ENCODE measurements around the gene ZCCHC8. TPM values are rescaled to one million over a fixed set of nuclear protein-coding genes. Genes with fewer than 3 reads are reported as not detected.
A peak's percentile ranks its signal among the peaks of the same experiment; 100 is the strongest.

Gene ZCCHC8
- 10 to 100 TPM; 16.6 to 58.7 (median 20.0) TPM for total RNA-seq

DNA sequence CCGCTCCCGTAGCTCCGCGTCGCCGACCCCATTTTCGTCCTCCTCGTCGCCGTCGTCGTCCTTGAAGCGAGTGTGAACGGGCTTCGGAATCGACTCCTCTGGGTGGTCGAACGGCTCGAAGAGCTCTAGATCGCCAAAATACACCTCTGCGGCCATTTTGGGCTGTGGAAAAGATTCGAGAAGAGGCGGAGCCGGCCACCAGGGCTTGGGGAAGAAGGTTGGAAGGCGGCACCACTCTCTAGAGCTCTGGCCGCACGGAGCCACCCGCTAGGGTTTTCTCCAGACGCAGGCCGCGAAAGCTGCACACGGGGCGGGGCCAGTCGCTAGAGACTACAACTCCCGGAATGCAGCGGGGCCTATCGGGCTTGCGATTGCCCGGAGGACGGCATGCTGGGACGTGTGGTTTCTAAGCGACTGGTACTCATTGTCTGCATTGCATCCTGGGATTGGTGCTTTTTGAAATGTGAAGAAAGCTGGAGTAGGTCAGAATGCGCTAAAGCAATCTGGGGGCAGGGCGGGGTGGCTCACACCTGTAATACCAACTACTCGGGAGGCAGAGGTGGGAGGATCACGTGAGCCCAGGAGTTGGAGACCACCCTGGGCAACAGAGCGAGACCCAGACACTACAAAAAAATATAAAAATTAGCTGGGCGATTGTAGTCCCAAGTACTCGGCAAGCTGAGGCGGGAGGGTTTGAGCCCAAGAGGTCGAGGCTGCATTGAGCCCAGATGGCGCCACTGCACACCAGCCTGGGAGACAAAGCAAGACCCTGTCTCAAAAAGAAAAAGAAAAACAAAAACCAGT, at the start of gene ZCCHC8:
TSS of gene ZCCHC8 (minus strand) at position 248 of the 804 bp plus-strand sequence. CDS start at position 156, 92 bp downstream.
- 2 to 7% methylated on average over 24 to 51 of the region's 52 CpGs for WGBS, 2 donors
- peak; percentile 97 to 99 for DNase-seq
- TF ChIP-seq EP300 (IDR thresholded peaks at IDR 0.05) (no peak), POLR2AphosphoS5 (IDR thresholded peaks at IDR 0.05) (peak; percentile 86 to 95), POLR2A (IDR thresholded peaks at IDR 0.05) (peak in 3 of 4 donors; percentile 91 to 98 (median 97))
- TF ChIP-seq, protein P1, sequence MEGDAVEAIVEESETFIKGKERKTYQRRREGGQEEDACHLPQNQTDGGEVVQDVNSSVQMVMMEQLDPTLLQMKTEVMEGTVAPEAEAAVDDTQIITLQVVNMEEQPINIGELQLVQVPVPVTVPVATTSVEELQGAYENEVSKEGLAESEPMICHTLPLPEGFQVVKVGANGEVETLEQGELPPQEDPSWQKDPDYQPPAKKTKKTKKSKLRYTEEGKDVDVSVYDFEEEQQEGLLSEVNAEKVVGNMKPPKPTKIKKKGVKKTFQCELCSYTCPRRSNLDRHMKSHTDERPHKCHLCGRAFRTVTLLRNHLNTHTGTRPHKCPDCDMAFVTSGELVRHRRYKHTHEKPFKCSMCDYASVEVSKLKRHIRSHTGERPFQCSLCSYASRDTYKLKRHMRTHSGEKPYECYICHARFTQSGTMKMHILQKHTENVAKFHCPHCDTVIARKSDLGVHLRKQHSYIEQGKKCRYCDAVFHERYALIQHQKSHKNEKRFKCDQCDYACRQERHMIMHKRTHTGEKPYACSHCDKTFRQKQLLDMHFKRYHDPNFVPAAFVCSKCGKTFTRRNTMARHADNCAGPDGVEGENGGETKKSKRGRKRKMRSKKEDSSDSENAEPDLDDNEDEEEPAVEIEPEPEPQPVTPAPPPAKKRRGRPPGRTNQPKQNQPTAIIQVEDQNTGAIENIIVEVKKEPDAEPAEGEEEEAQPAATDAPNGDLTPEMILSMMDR (IDR thresholded peaks at IDR 0.05), result peak in 3 of 6 experiments; percentile 35 to 57 (median 47)
- Histone ChIP-seq H3K36me3 (peaks cover 20 to 46% (median 35%) of the 10 kb centered on the region in 4 donors), H3K27ac (peak within 1 kb of the TSS; percentile 98 to 99 (median 98)), H3K27me3 (no peaks in the 10 kb centered on the region), H3K4me1 (peaks cover 25 to 29% (median 26%) of the 10 kb centered on the region in 4 donors), H3K9me3 (no peaks in the 10 kb centered on the region), H3K4me3 (peak within 1 kb of the TSS; percentile 67 to 86 (median 76))
- peak; percentile 99 to 100 for ATAC-seq (ENCODE audit: low FRiP score in 2 of 2)

DNA sequence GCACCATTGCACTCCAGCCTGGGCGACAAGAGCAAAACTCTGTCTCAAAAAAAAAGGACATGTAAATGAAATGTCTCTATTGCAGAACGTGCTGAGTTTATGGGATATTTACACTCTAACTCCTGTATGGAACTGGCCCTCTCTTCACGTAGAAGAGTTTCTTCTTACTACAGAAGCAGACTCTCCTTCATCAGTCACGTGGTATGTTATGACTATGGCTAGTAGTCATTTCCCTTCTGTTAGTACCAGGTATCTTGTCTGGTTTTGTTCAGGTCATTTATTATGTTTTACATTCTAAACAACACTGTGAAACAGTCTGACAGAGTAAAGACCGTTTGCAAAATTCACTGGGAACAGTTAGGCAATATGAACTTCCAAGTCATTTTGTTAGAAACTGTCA, 46.6 kb upstream of the ZCCHC8 start:
- TF ChIP-seq POLR2AphosphoS5 (IDR thresholded peaks at IDR 0.05) (no peak), POLR2A (IDR thresholded peaks at IDR 0.05) (no peak), EP300 (IDR thresholded peaks at IDR 0.05) (no peak)
- TF ChIP-seq, protein P1 (IDR thresholded peaks at IDR 0.05), result no peak
- no peaks in the 10 kb centered on the region for H3K4me1 ChIP-seq
- H3K36me3 ChIP-seq, result peaks cover 0 to 43% (median 21%) of the 10 kb centered on the region in 4 donors
- no peaks in the 10 kb centered on the region for H3K27me3 ChIP-seq
- 81 to 88% methylated on average over 5 of the region's 5 CpGs for WGBS, 2 donors
- H3K9me3 ChIP-seq, result no peaks in the 10 kb centered on the region
- no peak overlapping the region for H3K27ac ChIP-seq
- ATAC-seq (ENCODE audit: low FRiP score in 2 of 2) (no peak), DNase-seq (no peak)
- H3K4me3 ChIP-seq, result no peak overlapping the region

DNA sequence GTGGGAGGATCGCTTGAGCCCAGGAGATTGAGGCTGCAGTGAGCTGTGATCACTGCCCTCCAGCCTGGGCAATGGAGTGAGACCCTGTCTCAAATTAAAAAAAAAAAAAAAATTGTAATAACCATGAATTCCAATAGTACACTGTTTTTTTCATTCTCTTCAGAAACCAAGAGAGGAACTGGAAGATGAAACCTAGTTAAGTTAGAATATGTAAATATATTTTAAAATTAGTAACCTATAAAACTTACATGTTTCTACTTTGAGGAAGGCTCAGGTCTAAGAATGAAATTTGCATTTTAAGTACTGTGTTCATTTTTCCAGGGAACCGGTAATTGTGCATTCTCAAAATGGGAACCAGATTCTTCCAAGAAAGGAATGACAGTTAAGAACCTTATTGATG, 45.1 kb upstream of the ZCCHC8 start:
- DNase-seq, result no peak
- Histone ChIP-seq H3K27ac (no peak overlapping the region), H3K4me1 (no peaks in the 10 kb centered on the region), H3K27me3 (no peaks in the 10 kb centered on the region), H3K9me3 (no peaks in the 10 kb centered on the region), H3K4me3 (no peak overlapping the region), H3K36me3 (peaks cover 0 to 35% (median 13%) of the 10 kb centered on the region in 4 donors)
- no peak for ATAC-seq (ENCODE audit: low FRiP score in 2 of 2)
- 93 to 97% methylated on average over 2 of the region's 2 CpGs for WGBS, 2 donors
- TF ChIP-seq, protein P1 (IDR thresholded peaks at IDR 0.05), result no peak
- TF ChIP-seq POLR2A (IDR thresholded peaks at IDR 0.05) (no peak), EP300 (IDR thresholded peaks at IDR 0.05) (no peak), POLR2AphosphoS5 (IDR thresholded peaks at IDR 0.05) (no peak)

DNA sequence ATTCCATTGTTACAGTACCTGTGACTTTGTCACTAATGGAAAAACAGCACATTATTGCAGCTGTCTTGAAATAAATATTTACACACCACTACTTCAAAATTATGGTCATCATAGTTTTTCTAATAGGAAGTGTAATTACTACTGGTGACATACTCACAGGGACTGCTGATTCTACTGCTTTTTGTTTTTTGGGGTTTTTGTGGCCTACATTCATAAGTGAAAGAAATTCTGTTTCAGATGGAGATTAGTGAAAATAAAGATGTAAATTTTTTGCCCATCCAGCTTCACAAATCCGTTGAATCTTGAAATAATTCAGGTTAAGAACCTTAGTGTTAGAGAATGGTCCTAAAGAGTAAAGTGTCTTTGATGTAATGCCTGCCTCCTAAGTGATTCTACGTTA, 43.8 kb upstream of the ZCCHC8 start:
- no peak for ATAC-seq (ENCODE audit: low FRiP score in 2 of 2)
- WGBS, 2 donors, result 92 to 95% methylated on average over 2 of the region's 2 CpGs
- no peaks in the 10 kb centered on the region for H3K9me3 ChIP-seq
- H3K27ac ChIP-seq, result no peak overlapping the region
- H3K4me1 ChIP-seq, result no peaks in the 10 kb centered on the region
- peaks cover 0 to 27% (median 13%) of the 10 kb centered on the region in 4 donors for H3K36me3 ChIP-seq
- no peaks in the 10 kb centered on the region for H3K27me3 ChIP-seq
- DNase-seq, result no peak
- H3K4me3 ChIP-seq, result no peak overlapping the region
- TF ChIP-seq, protein P1 (IDR thresholded peaks at IDR 0.05), result no peak
- TF ChIP-seq EP300 (IDR thresholded peaks at IDR 0.05) (no peak), POLR2A (IDR thresholded peaks at IDR 0.05) (no peak), POLR2AphosphoS5 (IDR thresholded peaks at IDR 0.05) (no peak)

Data from upper lobe of left lung (tissue), 6 donors.